MCF 10A (cell line): ENCODE results near the gene TAP2. TPM values are rescaled to one million over a fixed set of nuclear protein-coding genes. Genes with fewer than 3 reads are reported as not detected.

Source experiments
- BruUV-seq: library from RNA; stranded (reverse); fragments of 400-500 nt; replicated peaks from 2 replicates; lab custom pipeline; 2021; lab: Mats Ljungman, UMichigan
- CTCF ChIA-PET: fragments of 300-600 bp; sonication (Branson Sonifier 250); formaldehyde crosslinking; extraction: SDS; loops from one replicate; lab custom pipeline; 2021; ENCODE audit warnings: antibody characterized with exemption, inconsistent platforms; lab: Yijun Ruan, JAX
- POLR2A ChIA-PET: fragments of 300-600, 350-650 bp; sonication (Branson Sonifier 250); formaldehyde crosslinking; extraction: SDS; loops from one replicate; lab custom pipeline; 2020; ENCODE audit warnings: antibody characterized with exemption, inconsistent platforms; lab: Yijun Ruan, JAX
- DNase-seq: peaks from one replicate; pipeline ENCODE4 v3.0.0-alpha.2; 2018; ENCODE audit not compliant: unreplicated experiment
- H3K27ac Mint-ChIP-seq: one replicate; pipeline ENCODE4 v1.8.0; 2022; ENCODE audit warnings: mild to moderate bottlenecking, low read depth, mixed read lengths; ENCODE audit not compliant: unreplicated experiment
- H3K27me3 Mint-ChIP-seq: one replicate; pipeline ENCODE4 v1.8.0; 2022; ENCODE audit warnings: mixed read lengths; ENCODE audit not compliant: insufficient read depth, unreplicated experiment
- H3K36me3 Mint-ChIP-seq: one replicate; pipeline ENCODE4 v1.8.0; 2022; ENCODE audit warnings: mild to moderate bottlenecking, moderate library complexity, mixed read lengths; ENCODE audit not compliant: insufficient read depth, unreplicated experiment
- H3K4me1 Mint-ChIP-seq: one replicate; pipeline ENCODE4 v1.8.0; 2022; ENCODE audit warnings: mixed read lengths; ENCODE audit not compliant: insufficient read depth, unreplicated experiment
- H3K4me3 Mint-ChIP-seq: one replicate; pipeline ENCODE4 v1.8.0; 2022; ENCODE audit warnings: mild to moderate bottlenecking, moderate library complexity, mixed read lengths; ENCODE audit not compliant: unreplicated experiment
- H3K9me3 Mint-ChIP-seq: one replicate; pipeline ENCODE4 v1.8.0; 2022; ENCODE audit warnings: mixed read lengths; ENCODE audit not compliant: unreplicated experiment
- intact Hi-C: fragments of 100-400 bp; cut with micrococcal nuclease; formaldehyde crosslinking; loops from 2 replicates; pipeline ENCODE4 v1.14.1; 2022
- total RNA-seq: library from RNA; stranded (reverse); gene quantifications from 2 replicates; pipeline ENCODE4 v1.2.3, GENCODE V29; 2022
- TF ChIP-seq, protein P1 (sequence below): fragments of 200-600 bp; IDR thresholded peaks from one replicate; pipeline ENCODE4 v1.8.0; 2022; ENCODE audit warnings: antibody characterized with exemption, mild to moderate bottlenecking; ENCODE audit not compliant: unreplicated experiment

TAP2 gene
- total RNA-seq, 1 experiment from 2014 or later = 61.2 TPM

DNA sequence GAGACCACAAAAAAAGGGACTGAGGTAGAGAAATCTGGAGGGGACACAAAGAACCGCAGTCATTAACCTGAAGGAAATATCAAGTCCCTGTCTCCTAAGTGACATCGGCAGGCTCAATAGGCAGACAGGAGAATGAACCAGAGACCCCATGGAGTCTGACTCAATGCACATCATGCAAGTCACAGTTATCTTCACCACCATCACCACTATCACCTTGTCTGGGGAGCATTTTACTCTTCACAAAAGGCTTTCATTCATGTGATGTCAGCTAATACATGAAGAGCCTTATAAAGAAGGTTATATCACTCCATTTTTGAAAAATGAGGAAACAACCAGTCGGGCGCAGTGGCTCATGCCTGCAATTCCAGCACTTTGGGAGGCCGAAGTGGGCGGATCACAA, 10.6 kb upstream of the TAP2 start:
- TF ChIP-seq, protein P1, sequence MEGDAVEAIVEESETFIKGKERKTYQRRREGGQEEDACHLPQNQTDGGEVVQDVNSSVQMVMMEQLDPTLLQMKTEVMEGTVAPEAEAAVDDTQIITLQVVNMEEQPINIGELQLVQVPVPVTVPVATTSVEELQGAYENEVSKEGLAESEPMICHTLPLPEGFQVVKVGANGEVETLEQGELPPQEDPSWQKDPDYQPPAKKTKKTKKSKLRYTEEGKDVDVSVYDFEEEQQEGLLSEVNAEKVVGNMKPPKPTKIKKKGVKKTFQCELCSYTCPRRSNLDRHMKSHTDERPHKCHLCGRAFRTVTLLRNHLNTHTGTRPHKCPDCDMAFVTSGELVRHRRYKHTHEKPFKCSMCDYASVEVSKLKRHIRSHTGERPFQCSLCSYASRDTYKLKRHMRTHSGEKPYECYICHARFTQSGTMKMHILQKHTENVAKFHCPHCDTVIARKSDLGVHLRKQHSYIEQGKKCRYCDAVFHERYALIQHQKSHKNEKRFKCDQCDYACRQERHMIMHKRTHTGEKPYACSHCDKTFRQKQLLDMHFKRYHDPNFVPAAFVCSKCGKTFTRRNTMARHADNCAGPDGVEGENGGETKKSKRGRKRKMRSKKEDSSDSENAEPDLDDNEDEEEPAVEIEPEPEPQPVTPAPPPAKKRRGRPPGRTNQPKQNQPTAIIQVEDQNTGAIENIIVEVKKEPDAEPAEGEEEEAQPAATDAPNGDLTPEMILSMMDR = no peak
- no peaks in the 10 kb centered on the region for H3K9me3 Mint-ChIP-seq
- CTCF ChIA-PET = interaction anchor here (0.6 to 3.1 kb wide), 4 partner anchors 13 to 137 kb away, joined by 3 to 9 read pairs (median 4); no protein-coding TSS in a partner anchor
- BruUV-seq = no TSS peak
- H3K4me1 Mint-ChIP-seq = peaks cover 25% of the 10 kb centered on the region
- POLR2A ChIA-PET = interaction anchor here (0.9 kb wide), 1 partner anchor 10 kb away, joined by 3 read pairs; no protein-coding TSS in a partner anchor
- H3K27ac Mint-ChIP-seq = no peak overlapping the region
- DNase-seq = no peak
- H3K36me3 Mint-ChIP-seq = peaks cover 48% of the 10 kb centered on the region
- no peaks in the 10 kb centered on the region for H3K27me3 Mint-ChIP-seq
- no peak overlapping the region for H3K4me3 Mint-ChIP-seq
- intact Hi-C loops = no loop called here

DNA sequence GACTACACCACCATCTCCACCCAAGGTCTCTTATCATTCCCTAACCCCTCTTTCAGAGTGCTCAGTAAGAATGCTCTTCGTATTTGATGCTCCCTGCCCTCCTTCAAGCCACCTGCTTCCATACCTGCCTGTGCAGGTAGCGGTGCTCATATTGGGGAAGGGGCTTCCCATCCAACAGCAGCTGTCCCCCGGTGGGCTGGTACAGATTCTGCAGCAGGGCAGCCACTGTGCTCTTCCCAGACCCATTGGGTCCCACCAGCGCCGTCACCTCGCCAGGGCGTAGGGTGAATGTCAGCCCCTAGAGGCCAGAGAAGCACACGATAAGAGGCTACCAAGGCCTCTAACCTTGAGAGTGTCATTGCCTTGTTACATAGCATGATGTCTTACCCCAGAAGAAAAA, 9.3 kb upstream of the TAP2 start:
- POLR2A ChIA-PET = no interaction called here
- no TSS peak for BruUV-seq

DNA sequence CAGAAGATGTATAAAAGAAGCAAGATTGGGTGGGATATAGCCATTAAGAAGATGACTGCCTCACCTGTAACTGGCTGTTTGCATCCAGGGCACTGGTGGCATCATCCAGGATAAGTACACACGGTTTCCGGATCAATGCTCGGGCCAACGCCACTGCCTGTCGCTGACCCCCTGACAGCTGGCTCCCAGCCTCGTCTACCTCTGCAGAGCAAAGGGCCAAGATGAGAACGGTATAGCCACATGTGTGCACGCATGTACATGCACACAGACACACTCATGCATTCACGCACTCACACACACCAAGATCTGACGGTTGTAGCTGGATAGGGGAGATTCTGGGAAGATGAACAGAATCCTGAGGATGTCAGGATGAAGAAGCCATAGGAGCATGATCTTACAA, 8.5 kb upstream of the TAP2 start:
- TF ChIP-seq, protein P1 = no peak
- BruUV-seq = no TSS peak
- Mint-ChIP-seq H3K27ac (no peak overlapping the region), H3K4me3 (no peak overlapping the region), H3K27me3 (no peaks in the 10 kb centered on the region), H3K36me3 (peaks cover 53% of the 10 kb centered on the region), H3K4me1 (peaks cover 34% of the 10 kb centered on the region), H3K9me3 (no peaks in the 10 kb centered on the region)
- intact Hi-C loops = no loop called here
- DNase-seq = no peak
- ChIA-PET POLR2A (interaction anchor here (0.8 kb wide), 1 partner anchor 47 kb away, joined by 3 read pairs; no protein-coding TSS in a partner anchor), CTCF (interaction anchor here (1.7 to 3.5 kb wide), 2 partner anchors 9 to 87 kb away, joined by 6 to 14 read pairs; partner anchors contain the start of gene TAP2)

More for the DNA sequence above, 9.3 kb upstream of the TAP2 start:
- TF ChIP-seq, protein P1 = no peak
- no peaks in the 10 kb centered on the region for H3K9me3 Mint-ChIP-seq
- peaks cover 48% of the 10 kb centered on the region for H3K36me3 Mint-ChIP-seq
- no peak overlapping the region for H3K4me3 Mint-ChIP-seq
- no peak overlapping the region for H3K27ac Mint-ChIP-seq
- H3K27me3 Mint-ChIP-seq = no peaks in the 10 kb centered on the region
- intact Hi-C loops = no loop called here
- CTCF ChIA-PET = interaction anchor here (1.7 kb wide), 1 partner anchor 10 kb away, joined by 6 read pairs; the partner anchor contains the start of gene TAP2
- DNase-seq = no peak
- H3K4me1 Mint-ChIP-seq = peaks cover 34% of the 10 kb centered on the region

DNA sequence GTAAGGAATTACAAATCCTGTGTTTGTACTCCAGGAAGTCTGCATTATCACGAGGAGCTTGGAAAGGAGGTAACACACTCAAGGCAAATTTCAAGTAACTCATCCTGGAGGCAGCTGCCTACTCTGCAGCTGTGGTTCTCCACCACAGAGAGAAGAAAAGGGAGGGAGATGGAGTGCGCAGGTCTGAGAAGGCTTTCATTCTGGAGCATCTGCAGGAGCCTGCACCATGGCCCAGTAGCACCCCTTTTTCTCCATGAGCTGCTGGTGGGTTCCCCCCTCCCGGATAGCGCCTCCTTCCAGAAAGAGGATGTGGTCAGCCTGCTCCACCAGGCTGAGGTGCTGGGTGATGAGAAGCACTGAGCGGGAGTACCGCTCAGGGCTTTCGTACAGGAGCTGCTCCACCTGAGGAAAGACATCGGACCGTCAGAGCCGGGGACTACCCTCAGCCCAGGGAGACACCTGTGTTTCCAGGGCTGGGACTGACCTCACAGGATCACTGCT, 6.9 kb upstream of the TAP2 start:
- H3K9me3 Mint-ChIP-seq = no peaks in the 10 kb centered on the region
- ChIA-PET POLR2A (interaction anchor here (0.6 to 6.1 kb wide), 11 partner anchors 9 to 426 kb away, joined by 3 to 104 read pairs (median 11); partner anchors contain the start of genes PSMB9, RPS18, TAP1 and VPS52), CTCF (interaction anchor here (0.6 to 3.5 kb wide), 9 partner anchors 8 to 827 kb away, joined by 3 to 18 read pairs (median 4); partner anchors contain the start of genes HLA-DMA, PSMB9 and TAP1)
- H3K4me1 Mint-ChIP-seq = peaks cover 30% of the 10 kb centered on the region
- H3K27ac Mint-ChIP-seq = no peak overlapping the region
- BruUV-seq = no TSS peak
- H3K27me3 Mint-ChIP-seq = no peaks in the 10 kb centered on the region
- TF ChIP-seq, protein P1 = no peak
- no peak overlapping the region for H3K4me3 Mint-ChIP-seq
- peaks cover 54% of the 10 kb centered on the region for H3K36me3 Mint-ChIP-seq
- intact Hi-C loops = no loop called here
- no peak for DNase-seq
